HG03025 (cell line): ENCODE measurements around the gene CASQ2.

Experiments used
- ATAC-seq: cut with Tn5 transposase; IDR thresholded peaks from one replicate; pipeline ENCODE4 v1.9.1; 2021; ENCODE audit warnings: mild to moderate bottlenecking, moderate library complexity; ENCODE audit not compliant: unreplicated experiment, low FRiP score

Gene CASQ2

GRCh38 chr1:115705085-115705951 is 63.2 kb downstream of the CASQ2 start:
- no peak for ATAC-seq

GRCh38 chr1:115702959-115703358 is 65.6 kb downstream of the CASQ2 start:
- no peak for ATAC-seq

- no peak for ATAC-seq
These were observed 67.4 kb downstream of the CASQ2 start for GRCh38 chr1:115701090-115701489.

GRCh38 chr1:115697619-115698018 is 70.9 kb downstream of the CASQ2 start:
- no peak for ATAC-seq

- ATAC-seq = no peak
These were observed 73.7 kb downstream of the CASQ2 start for GRCh38 chr1:115694805-115695204.

GRCh38 chr1:115692224-115692623 is 76.3 kb downstream of the CASQ2 start:
- ATAC-seq = no peak

GRCh38 chr1:115690972-115691371 is 77.5 kb downstream of the CASQ2 start:
- ATAC-seq = no peak

- ATAC-seq = no peak
These were observed 80.8 kb downstream of the CASQ2 start for GRCh38 chr1:115687744-115688143.

GRCh38 chr1:115685029-115685705 is 83.3 kb downstream of the CASQ2 start:
- no peak for ATAC-seq

GRCh38 chr1:115682792-115683191 is 85.7 kb downstream of the CASQ2 start:
- no peak for ATAC-seq

- no peak for ATAC-seq
These were observed 87.8 kb downstream of the CASQ2 start for GRCh38 chr1:115680730-115681111.

GRCh38 chr1:115679141-115679611 is 89.3 kb downstream of the CASQ2 start:
- no peak for ATAC-seq

GRCh38 chr1:115678141-115678540 is 90.4 kb downstream of the CASQ2 start:
- ATAC-seq = no peak

- no peak for ATAC-seq
These were observed 90.9 kb downstream of the CASQ2 start for GRCh38 chr1:115677565-115677964.

GRCh38 chr1:115677182-115677555 is 91.3 kb downstream of the CASQ2 start:
- ATAC-seq = no peak

- no peak for ATAC-seq
These were observed 91.9 kb downstream of the CASQ2 start for GRCh38 chr1:115676498-115677181.

- no peak for ATAC-seq
These were observed 96.1 kb downstream of the CASQ2 start for GRCh38 chr1:115672224-115673009.

- ATAC-seq = no peak
These were observed 97.2 kb downstream of the CASQ2 start for GRCh38 chr1:115671176-115671934.

- no peak for ATAC-seq
These were observed 97.9 kb downstream of the CASQ2 start for GRCh38 chr1:115670476-115671175.
